Measurements from ENCODE around the gene PRR15L.
"Not testable (repeated sequence)": the region's sequence is repeated elsewhere in the genome, so short reads cannot be mapped to it uniquely, and the experiment has no call there.

The PRR15L gene

GRCh38 chr17:47988445-47988844 is 30.8 kb upstream of the PRR15L start:
- not testable (repeated sequence) for DNase-seq (ENCODE audit: low read depth)

- no peak for DNase-seq (ENCODE audit: low read depth)
Observed at GRCh38 chr17:47987240-47987835, 29.7 kb upstream of the PRR15L start.

GRCh38 chr17:47986520-47986919 is 28.8 kb upstream of the PRR15L start:
- no peak for DNase-seq (ENCODE audit: low read depth)

- no peak for DNase-seq (ENCODE audit: low read depth)
Observed at GRCh38 chr17:47983492-47984223, 26.0 kb upstream of the PRR15L start.

- no peak for DNase-seq (ENCODE audit: low read depth)
Observed at GRCh38 chr17:47982645-47983390, 25.1 kb upstream of the PRR15L start.

- no peak for DNase-seq (ENCODE audit: low read depth)
Observed at GRCh38 chr17:47982091-47982617, 24.5 kb upstream of the PRR15L start.

- DNase-seq (ENCODE audit: low read depth), result no peak
Observed at GRCh38 chr17:47981462-47981861, 23.8 kb upstream of the PRR15L start.

- no peak for DNase-seq (ENCODE audit: low read depth)
Observed at GRCh38 chr17:47980541-47980940, 22.9 kb upstream of the PRR15L start.

- DNase-seq (ENCODE audit: low read depth), result peak; percentile 20
Observed at GRCh38 chr17:47978324-47978723, 20.6 kb upstream of the PRR15L start.

- no peak for DNase-seq (ENCODE audit: low read depth)
Observed at GRCh38 chr17:47975823-47976205, 18.1 kb upstream of the PRR15L start.

- no peak for DNase-seq (ENCODE audit: low read depth)
Observed at GRCh38 chr17:47975189-47975822, 17.6 kb upstream of the PRR15L start.

- DNase-seq (ENCODE audit: low read depth), result no peak
Observed at GRCh38 chr17:47973541-47973940, 15.9 kb upstream of the PRR15L start.

GRCh38 chr17:47970725-47971499 is 13.2 kb upstream of the PRR15L start, which contains the start of gene CDK5RAP3:
Gene CDK5RAP3 (plus strand): TSS chr17:47971113. CDS start chr17:47971147, 34 bp downstream.
- DNase-seq (ENCODE audit: low read depth), result peak; percentile 98

GRCh38 chr17:47969930-47970724 is 12.4 kb upstream of the PRR15L start:
- no peak for DNase-seq (ENCODE audit: low read depth)

- no peak for DNase-seq (ENCODE audit: low read depth)
Observed at GRCh38 chr17:47968836-47969235, 11.2 kb upstream of the PRR15L start.

GRCh38 chr17:47967607-47968252 is 10.0 kb upstream of the PRR15L start:
- DNase-seq (ENCODE audit: low read depth), result no peak

GRCh38 chr17:47966079-47966519 is 8.4 kb upstream of the PRR15L start:
- DNase-seq (ENCODE audit: low read depth), result no peak

- DNase-seq (ENCODE audit: low read depth), result no peak
Observed at GRCh38 chr17:47964856-47965255, 7.2 kb upstream of the PRR15L start.

GRCh38 chr17:47962901-47963300 is 5.2 kb upstream of the PRR15L start:
- no peak for DNase-seq (ENCODE audit: low read depth)

GRCh38 chr17:47961406-47961805 is 3.7 kb upstream of the PRR15L start:
- no peak for DNase-seq (ENCODE audit: low read depth)

Data from activated T-cell treated with anti-CD3 and anti-CD28 coated beads for 1 hour (primary cell).